ENCODE measurements around the gene ATP2A1. TPM values are rescaled to one million over a fixed set of nuclear protein-coding genes. Genes with fewer than 3 reads are reported as not detected.
A peak's percentile ranks its signal among the peaks of the same experiment; 100 is the strongest.

Gene ATP2A1
- total and polyA plus RNA-seq, 2 of the 8 experiments (the other 6 are each of a cell fraction or from before 2014, with no cell fraction given) = 1.7 to 2.4 TPM

DNA sequence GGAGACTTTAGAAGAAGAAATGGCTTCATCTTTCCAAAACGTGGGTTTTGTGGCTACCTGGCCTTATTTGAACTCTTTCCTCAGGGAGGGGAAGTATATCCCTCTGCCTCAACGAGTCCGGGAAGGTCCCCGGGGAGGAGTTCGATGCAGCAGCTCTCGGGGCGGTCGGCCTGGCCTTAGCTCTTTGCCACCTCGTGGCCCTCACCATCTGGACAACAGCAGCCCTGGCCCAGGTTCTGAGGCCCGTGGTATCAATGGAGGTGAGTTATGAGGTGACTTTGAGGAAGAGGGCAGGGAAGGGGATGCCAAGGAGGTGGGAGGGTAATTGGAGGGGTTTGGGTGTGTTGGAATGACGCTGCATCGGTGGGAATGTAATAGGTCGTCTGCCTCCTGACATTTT, 47.8 kb upstream of the ATP2A1 start:
- H3K9ac ChIP-seq (replicated peaks in 1 of 4; ENCODE audit: extremely low read depth in 1 of 4, low read depth in 3 of 4, low read length in 3 of 4) = no peak overlapping the region
- H3K4me2 ChIP-seq (ENCODE audit: insufficient read depth in 1 of 2, low read depth in 2 of 2, low read length in 2 of 2) = no peak overlapping the region
- H4K20me1 ChIP-seq (replicated peaks in 1 of 2; ENCODE audit: control insufficient read depth in 1 of 2, insufficient read depth in 2 of 2, low read length in 2 of 2) = peaks cover 0 to 26% of the 10 kb centered on the region in 2 experiments
- H4K91ac ChIP-seq (replicated peaks; ENCODE audit: insufficient read length, low read length) = no peak overlapping the region
- H2BK5ac ChIP-seq (ENCODE audit: low read depth, low read length) = no peak overlapping the region
- no peak overlapping the region for H3K23ac ChIP-seq (ENCODE audit: insufficient read length)
- no peaks in the 10 kb centered on the region for H3K9me3 ChIP-seq (ENCODE audit: insufficient read depth in 2 of 2, low read depth in 1 of 2, low read length in 1 of 2)
- H2BK120ac ChIP-seq (replicated peaks; ENCODE audit: low read depth, low read length) = no peak overlapping the region
- peaks cover 73 to 98% (median 93%) of the 10 kb centered on the region in 4 experiments for H3K36me3 ChIP-seq (ENCODE audit: control insufficient read depth in 2 of 4, insufficient read depth in 4 of 4, low read length in 3 of 4)
- H2AFZ ChIP-seq (ENCODE audit: low read length) = no peak overlapping the region
- no peak overlapping the region for H2BK12ac ChIP-seq (ENCODE audit: low read depth, low read length)
- DNase-seq (ENCODE audit: low read depth in 1 of 2, low spot score in 2 of 2) = no peak
- ChIA-PET CTCF (ENCODE audit: partially characterized antibody) (interaction anchor here (0.9 to 2.0 kb wide), 2 partner anchors 15 to 114 kb away, joined by 5 to 7 read pairs; no protein-coding TSS in a partner anchor), POLR2A (ENCODE audit: partially characterized antibody) (interaction anchor here (0.7 to 23.4 kb wide), 4 partner anchors 3 to 44 kb away, joined by 3 to 756 read pairs (median 460); partner anchors contain the start of genes ATP2A1, ATXN2L and TUFM)
- H2BK15ac ChIP-seq (ENCODE audit: low read length) = no peak overlapping the region
- peaks cover 2% of the 10 kb centered on the region; the same call in 1 of the 2 replicates for H3K79me1 ChIP-seq (ENCODE audit: low read depth, low read length)
- no peak overlapping the region for H3K14ac ChIP-seq (ENCODE audit: insufficient read length)
- H2AK5ac ChIP-seq (ENCODE audit: low read depth, low read length) = no peak overlapping the region
- no peak overlapping the region for H3K56ac ChIP-seq (replicated peaks; ENCODE audit: insufficient read length, low read depth, low read length)
- H3K27ac ChIP-seq (ENCODE audit: low read depth, low read length) = no peak overlapping the region
- H3K23me2 ChIP-seq (ENCODE audit: low read depth, low read length) = no peaks in the 10 kb centered on the region; the same call in 1 of the 2 replicates
- no peak for TF ChIP-seq HDAC2 (IDR thresholded peaks at IDR 0.05; ENCODE audit: borderline replicate concordance in 1 of 2, low read depth in 2 of 2, low read length in 2 of 2)
- no peak for TF ChIP-seq ATF3 (IDR thresholded peaks at IDR 0.05; ENCODE audit: insufficient read depth, low read depth, low read length)
- TF ChIP-seq CHD1 (IDR thresholded peaks at IDR 0.05; ENCODE audit: low read depth, low read length) = no peak
- TF ChIP-seq RFX5 (IDR thresholded peaks at IDR 0.05; ENCODE audit: borderline replicate concordance, low read depth, low read length) = no peak
- no peak for TF ChIP-seq CHD2 (IDR thresholded peaks at IDR 0.05; ENCODE audit: low read length)
- no peak for TF ChIP-seq SIX5 (IDR thresholded peaks at IDR 0.05; ENCODE audit: low read depth, low read length)
- TF ChIP-seq KDM1A (IDR thresholded peaks at IDR 0.05; ENCODE audit: borderline replicate concordance, low read length) = no peak
- no peak for TF ChIP-seq BCL11A (IDR thresholded peaks at IDR 0.05; ENCODE audit: low read depth in 2 of 2, low read length in 2 of 2)
- TF ChIP-seq TCF12 (IDR thresholded peaks at IDR 0.05; ENCODE audit: low read depth, low read length) = no peak
- no peak for TF ChIP-seq SP4 (IDR thresholded peaks at IDR 0.05; ENCODE audit: low read length)
- no peak for TF ChIP-seq SRF (IDR thresholded peaks at IDR 0.05; ENCODE audit: low read depth, low read length)
- no peak for TF ChIP-seq TAF7 (optimal IDR thresholded peaks at IDR 0.05; ENCODE audit: borderline replicate concordance, low read depth, low read length)
- no peak for TF ChIP-seq POU5F1 (IDR thresholded peaks at IDR 0.05; ENCODE audit: low read depth, low read length)
- H3K4ac ChIP-seq (replicated peaks; ENCODE audit: insufficient read length, low read depth, low read length) = no peak overlapping the region
- no peak overlapping the region for H3K4me3 ChIP-seq (ENCODE audit: extremely low read depth in 1 of 4, insufficient read depth in 2 of 4, low read depth in 3 of 4, low read length in 4 of 4)
- no peak overlapping the region for H3K18ac ChIP-seq (ENCODE audit: extremely low read depth, low read length)
- 95% methylated on average over 10 of the region's 13 CpGs; no CpG with 5 or more reads in 1 of the 2 experiments for WGBS, 2 experiments (ENCODE audit: extremely low coverage in 1 of 2, insufficient coverage in 1 of 2, insufficient read length in 1 of 2, insufficient replicate concordance in 2 of 2, low coverage in 1 of 2, low lambda C conversion rate in 2 of 2, missing lambda C conversion rate in 1 of 2)
- peaks cover 6 to 43% of the 10 kb centered on the region in 2 experiments; a peak in 3 of 4 replicates for H3K79me2 ChIP-seq (ENCODE audit: control insufficient read depth in 1 of 2, insufficient read depth in 2 of 2, low read length in 2 of 2)
- H4K5ac ChIP-seq (ENCODE audit: insufficient read length, low read depth, low read length) = no peak overlapping the region
- H4K8ac ChIP-seq (ENCODE audit: extremely low read depth, insufficient read depth, low read length) = peak overlapping the region; percentile 29; the same call in 1 of the 2 replicates
- no peaks in the 10 kb centered on the region; a peak in 1 of 7 replicates for H3K4me1 ChIP-seq (replicated peaks in 1 of 4; ENCODE audit: control insufficient read depth in 3 of 4, insufficient read depth in 4 of 4, low read length in 3 of 4)
- H2BK20ac ChIP-seq (ENCODE audit: low read length) = no peak overlapping the region
- no peaks in the 10 kb centered on the region for H3K27me3 ChIP-seq (replicated peaks in 1 of 4; ENCODE audit: control insufficient read depth in 3 of 4, extremely low read depth in 1 of 4, insufficient read depth in 3 of 4, low read length in 3 of 4)
- FAIRE-seq = no peak

All from H1 (cell line).